OCI-LY1 (cell line): ENCODE data around the gene CLDN22.
"Not testable (repeated sequence)": the region's sequence is repeated elsewhere in the genome, so short reads cannot be mapped to it uniquely, and the experiment has no call there.

ENCODE experiments used
- H2AFZ ChIP-seq: fragments of 200-600 bp; sonication (generic), shearing (Covaris generic); 2 replicates; pipeline ENCODE4 v1.6.0; 2014; ENCODE audit warnings: antibody characterized with exemption, mild to moderate bottlenecking, low read length
- H3F3A ChIP-seq: fragments of 200-600 bp; sonication (generic), shearing (Covaris generic); 2 replicates; pipeline ENCODE4 v1.6.0; 2014; ENCODE audit warnings: mild to moderate bottlenecking, antibody characterized with exemption, low read length, moderate library complexity; ENCODE audit not compliant: insufficient read depth
- H3K27ac ChIP-seq: fragments of 200-600 bp; sonication (generic); 2 replicates; pipeline ENCODE4 v1.5.1; 2014; ENCODE audit warnings: low read length, mixed run types, mild to moderate bottlenecking, low read depth; ENCODE audit not compliant: poor library complexity, severe bottlenecking
- H3K27me3 ChIP-seq: fragments of 200-600 bp; sonication (generic); 2 replicates; pipeline ENCODE4 v1.6.0; 2014; ENCODE audit warnings: antibody characterized with exemption, mild to moderate bottlenecking, low read length, moderate library complexity; ENCODE audit not compliant: insufficient read depth
- H3K36me3 ChIP-seq: fragments of 200-600 bp; sonication (generic); 2 replicates; pipeline ENCODE4 v1.6.1; 2014; ENCODE audit warnings: mild to moderate bottlenecking, antibody characterized with exemption, low read length, moderate library complexity, mixed read lengths; ENCODE audit not compliant: insufficient read depth
- H3K4me1 ChIP-seq: fragments of 200-600 bp; sonication (generic); 2 replicates; pipeline ENCODE4 v1.5.1; 2014; ENCODE audit warnings: mild to moderate bottlenecking, low read length, moderate library complexity; ENCODE audit not compliant: insufficient read depth, severe bottlenecking
- H3K4me2 ChIP-seq: fragments of 200-600 bp; sonication (generic), shearing (Covaris generic); 2 replicates; pipeline ENCODE4 v1.6.1; 2014; ENCODE audit warnings: low read length
- H3K4me3 ChIP-seq: fragments of 200-600 bp; sonication (generic); 2 replicates; pipeline ENCODE4 v1.5.1; 2014; ENCODE audit warnings: low read length, low read depth, mild to moderate bottlenecking, mixed read lengths; ENCODE audit not compliant: poor library complexity, severe bottlenecking
- H3K79me2 ChIP-seq: fragments of 200-600 bp; shearing (Covaris generic); 2 replicates; pipeline ENCODE4 v1.6.1; 2016; ENCODE audit warnings: mixed run types, low read length, mixed read lengths; ENCODE audit not compliant: insufficient read depth
- H3K9ac ChIP-seq: fragments of 200-600 bp; sonication (generic), shearing (Covaris generic); 2 replicates; pipeline ENCODE4 v1.6.1; 2014; ENCODE audit warnings: mild to moderate bottlenecking, low read length, mixed read lengths
- H3K9me2 ChIP-seq: fragments of 200-600 bp; sonication (generic), shearing (Covaris generic); 2 replicates; pipeline ENCODE4 v1.6.1; 2014; ENCODE audit warnings: low read depth, mild to moderate bottlenecking, low read length, mixed read lengths
- H3K9me3 ChIP-seq: fragments of 200-600 bp; shearing (Covaris generic); 2 replicates; pipeline ENCODE4 v1.6.1; 2014; ENCODE audit warnings: low read length, mixed read lengths
- H4K20me1 ChIP-seq: fragments of 200-600 bp; sonication (generic), shearing (Covaris generic); 2 replicates; pipeline ENCODE4 v1.6.0; 2016; ENCODE audit warnings: mild to moderate bottlenecking, low read length; ENCODE audit not compliant: insufficient read depth
- CTCF ChIP-seq: fragments of 200-600 bp; sonication (generic), shearing (Covaris generic); IDR thresholded peaks from 2 replicates; pipeline ENCODE4 v1.5.1; 2017; ENCODE audit warnings: mild to moderate bottlenecking, antibody characterized with exemption, low read length, moderate library complexity, mixed read lengths
- EZH2 ChIP-seq: fragments of 200-600 bp; sonication (generic), shearing (Covaris generic); IDR thresholded peaks from 2 replicates; pipeline ENCODE4 v1.8.0; 2017; ENCODE audit warnings: borderline replicate concordance, mixed run types, mild to moderate bottlenecking, antibody characterized with exemption, low read length, moderate library complexity, mixed read lengths

Gene CLDN22

DNA sequence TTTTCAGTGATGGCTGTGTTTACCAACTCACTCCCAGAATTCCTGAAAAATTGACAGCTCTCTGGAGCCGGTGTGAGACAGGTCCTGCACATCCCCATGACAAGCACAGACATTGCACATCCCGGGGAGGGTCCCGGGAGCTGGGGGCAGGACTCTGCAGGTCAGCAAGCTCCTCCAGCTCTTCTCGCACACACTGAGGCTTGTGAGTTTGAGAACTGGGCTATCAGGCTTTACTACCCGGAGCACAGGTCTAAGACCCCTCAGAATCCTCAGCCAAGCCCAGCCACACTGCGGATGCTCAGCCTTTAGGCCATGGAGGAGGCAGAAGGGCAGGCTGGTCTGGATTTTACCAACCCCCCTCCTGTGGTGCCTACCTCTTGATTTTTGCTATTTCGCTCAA, 7.8 kb upstream of the CLDN22 start:
- H3K27ac ChIP-seq, result no peak overlapping the region
- H3K36me3 ChIP-seq, result no peaks in the 10 kb centered on the region
- TF ChIP-seq CTCF, result no peak
- no peak for TF ChIP-seq EZH2
- no peak overlapping the region for H2AFZ ChIP-seq
- no peaks in the 10 kb centered on the region for H3F3A ChIP-seq
- no peaks in the 10 kb centered on the region for H4K20me1 ChIP-seq
- no peaks in the 10 kb centered on the region for H3K79me2 ChIP-seq
- peaks cover 10% of the 10 kb centered on the region; the same call in 1 of the 2 replicates for H3K27me3 ChIP-seq
- no peaks in the 10 kb centered on the region for H3K9me3 ChIP-seq
- H3K4me3 ChIP-seq, result no peak overlapping the region
- no peaks in the 10 kb centered on the region for H3K9me2 ChIP-seq
- H3K4me1 ChIP-seq, result no peaks in the 10 kb centered on the region
- H3K4me2 ChIP-seq, result no peak overlapping the region
- H3K9ac ChIP-seq, result no peak overlapping the region

DNA sequence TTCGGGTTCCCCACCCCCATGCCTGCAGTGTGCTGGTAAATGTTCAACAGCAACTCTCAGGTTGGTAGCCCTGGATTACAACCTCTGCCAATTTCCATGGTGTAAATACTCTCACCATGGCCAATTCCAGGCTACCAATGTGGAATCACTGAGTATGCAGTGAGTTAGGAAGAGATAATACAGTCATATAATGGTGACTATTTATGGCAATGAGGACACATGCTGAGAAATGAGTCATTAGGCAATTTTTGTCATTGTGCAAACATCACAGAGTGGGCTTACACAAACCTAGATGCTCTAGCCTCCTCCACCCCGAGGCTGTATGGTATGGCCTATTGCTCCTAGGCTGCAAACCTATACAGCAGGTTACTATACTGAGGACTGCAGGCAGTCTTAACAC, 6.8 kb upstream of the CLDN22 start:
- TF ChIP-seq CTCF, result no peak
- no peak for TF ChIP-seq EZH2
- H3K79me2 ChIP-seq, result no peaks in the 10 kb centered on the region
- no peak overlapping the region for H3K9ac ChIP-seq
- H3K27me3 ChIP-seq, result peaks cover 7% of the 10 kb centered on the region; the same call in 1 of the 2 replicates
- H3F3A ChIP-seq, result no peaks in the 10 kb centered on the region
- no peaks in the 10 kb centered on the region for H4K20me1 ChIP-seq
- H3K4me1 ChIP-seq, result no peaks in the 10 kb centered on the region
- H3K27ac ChIP-seq, result no peak overlapping the region
- H2AFZ ChIP-seq, result no peak overlapping the region
- no peak overlapping the region for H3K4me3 ChIP-seq
- H3K9me2 ChIP-seq, result no peaks in the 10 kb centered on the region
- H3K9me3 ChIP-seq, result no peaks in the 10 kb centered on the region
- no peak overlapping the region for H3K4me2 ChIP-seq
- H3K36me3 ChIP-seq, result no peaks in the 10 kb centered on the region

DNA sequence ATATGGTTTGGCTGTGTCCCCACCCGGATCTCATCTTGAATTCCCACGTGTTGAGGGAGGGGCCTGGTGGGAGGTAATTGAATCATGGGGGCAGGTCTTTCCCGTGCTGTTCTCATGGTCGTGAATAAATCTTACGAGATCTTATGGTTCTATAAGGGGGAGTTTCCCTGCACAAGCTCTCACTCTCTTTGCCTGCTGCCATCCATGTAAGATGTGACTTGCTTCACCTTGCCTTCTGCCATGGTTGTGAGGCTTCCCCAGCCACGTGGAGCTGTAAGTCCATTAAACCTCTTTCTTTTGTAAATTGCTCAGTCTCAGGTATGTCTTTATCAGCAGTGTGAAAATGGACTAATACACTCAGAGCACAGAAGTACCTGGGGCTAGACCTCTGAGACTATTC, 6.3 kb upstream of the CLDN22 start:
- H3K36me3 ChIP-seq, H3K4me3 ChIP-seq, H3K4me1 ChIP-seq, H2AFZ ChIP-seq, H3K9me2 ChIP-seq, H3K9me3 ChIP-seq, H3K27me3 ChIP-seq, H3K4me2 ChIP-seq, H4K20me1 ChIP-seq, H3K9ac ChIP-seq, H3K79me2 ChIP-seq, H3K27ac ChIP-seq, H3F3A ChIP-seq: not testable (repeated sequence)

GRCh38 chr4:183324619-183325018, 4.5 kb upstream of the CLDN22 start:
- no peaks in the 10 kb centered on the region for H3K79me2 ChIP-seq
- peaks cover 7% of the 10 kb centered on the region; the same call in 1 of the 2 replicates for H3K27me3 ChIP-seq
- TF ChIP-seq EZH2 (no peak), CTCF (no peak)
- no peak overlapping the region for H3K4me3 ChIP-seq
- H3K9me3 ChIP-seq, result no peaks in the 10 kb centered on the region
- H4K20me1 ChIP-seq, result no peaks in the 10 kb centered on the region
- no peak overlapping the region for H3K4me2 ChIP-seq
- no peak overlapping the region for H3K9ac ChIP-seq
- H3F3A ChIP-seq, result no peaks in the 10 kb centered on the region
- no peaks in the 10 kb centered on the region for H3K9me2 ChIP-seq
- no peaks in the 10 kb centered on the region for H3K36me3 ChIP-seq
- no peak overlapping the region for H3K27ac ChIP-seq
- no peaks in the 10 kb centered on the region for H3K4me1 ChIP-seq
- no peak overlapping the region for H2AFZ ChIP-seq

DNA sequence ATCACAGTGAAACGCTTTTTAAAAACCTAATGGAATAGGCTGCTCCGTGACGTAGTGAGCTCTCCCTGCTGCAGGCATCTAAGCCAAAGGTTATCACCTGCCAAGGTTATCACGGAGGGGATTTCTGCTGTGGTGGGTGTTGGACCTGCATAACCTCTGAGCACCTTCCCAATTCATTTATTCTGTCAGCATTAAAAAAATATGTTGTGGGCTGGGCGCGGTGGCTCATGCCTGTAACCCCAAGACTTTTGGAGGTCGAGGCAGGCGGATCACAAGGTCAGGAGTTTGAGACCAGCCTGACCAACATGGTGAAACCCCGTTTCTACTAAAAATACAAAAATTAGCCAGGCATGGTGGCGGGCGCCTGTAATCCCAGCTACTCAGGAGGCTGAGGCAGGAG, 4.0 kb upstream of the CLDN22 start:
- H3K9me3 ChIP-seq, H2AFZ ChIP-seq, H3K36me3 ChIP-seq, H3K79me2 ChIP-seq, H3K4me3 ChIP-seq, H3K9ac ChIP-seq, H3K4me2 ChIP-seq, H4K20me1 ChIP-seq, H3K9me2 ChIP-seq, H3K27ac ChIP-seq, H3F3A ChIP-seq, H3K4me1 ChIP-seq, H3K27me3 ChIP-seq: not testable (repeated sequence)
